GM18526 (cell line): Measurements from ENCODE around the gene PLAAT5.

ENCODE experiments used
- POLR2A ChIP-seq: IDR thresholded peaks from 3 replicates; pipeline ENCODE4 v1.6.1; 2011; ENCODE audit not compliant: insufficient read length; ENCODE audit errors: extremely low read depth

Gene PLAAT5

DNA sequence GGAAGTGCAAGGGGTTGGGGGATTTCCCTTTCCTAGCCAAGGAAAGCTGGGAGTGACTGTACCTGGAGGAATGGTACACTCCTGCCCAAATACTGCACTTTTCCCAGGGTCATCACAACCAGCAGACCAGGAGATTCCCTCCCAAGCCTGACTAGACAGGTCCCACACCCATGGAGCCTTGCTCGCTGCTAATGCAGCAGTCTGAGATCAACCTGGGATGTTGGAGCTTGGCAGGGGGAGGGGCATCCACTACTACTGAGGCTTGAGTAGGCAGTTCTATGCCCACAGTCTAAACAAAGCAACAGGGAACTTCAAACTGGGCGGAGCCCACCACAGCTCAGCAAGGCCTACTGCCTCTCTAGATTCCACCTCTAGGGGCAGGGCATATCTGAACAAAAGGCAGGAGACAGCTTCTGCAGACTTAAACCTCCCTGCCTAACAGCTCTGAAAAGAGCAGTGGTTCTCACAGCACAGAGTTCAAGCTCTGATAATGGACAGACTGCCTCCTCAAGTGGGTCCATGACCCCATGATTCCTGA lies 62.9 kb downstream of the PLAAT5 start:
- TF ChIP-seq POLR2A = no peak

DNA sequence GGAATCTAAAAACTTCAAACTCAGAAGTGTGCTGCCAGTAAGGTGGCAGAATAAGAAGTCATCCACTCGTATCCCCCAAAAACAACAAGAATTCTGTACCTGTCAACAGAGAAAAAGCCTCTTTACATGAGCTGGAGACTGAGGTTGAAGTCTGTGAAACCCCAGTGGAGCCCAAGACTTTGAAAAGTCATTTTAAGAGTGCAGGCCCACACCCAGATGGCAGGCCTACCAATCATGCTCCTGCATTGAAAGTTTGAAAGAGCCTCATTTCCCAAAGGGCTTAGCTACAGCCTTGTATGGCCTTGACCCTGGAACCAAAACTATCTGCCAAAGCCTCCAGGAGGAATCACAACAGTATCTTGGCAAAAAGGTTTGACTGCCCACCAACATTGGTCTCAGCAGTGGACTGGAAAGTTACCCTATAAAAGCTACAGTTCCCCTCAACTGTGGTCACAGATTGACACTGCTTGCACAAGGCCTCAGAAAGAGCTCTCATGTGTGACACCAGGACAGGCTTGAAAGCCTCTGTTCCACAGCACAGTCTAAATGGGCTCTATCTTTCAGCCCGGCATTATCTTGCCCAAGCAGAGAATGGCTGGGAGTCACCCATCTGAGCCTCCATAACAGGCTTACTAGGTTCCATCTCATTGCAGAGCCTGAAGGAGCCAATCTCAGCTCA lies 73.7 kb downstream of the PLAAT5 start:
- TF ChIP-seq POLR2A = no peak
